GM12874 (cell line): ENCODE measurements around the gene PTPRN2.

Experiments used
- CTCF ChIP-seq: IDR thresholded peaks from 2 replicates; pipeline ENCODE4 v1.5.1; 2011; ENCODE audit warnings: low read depth, mild to moderate bottlenecking, control low read depth, low read length, moderate library complexity; ENCODE audit not compliant: insufficient read depth

The PTPRN2 gene

GRCh38 chr7:157513682-157514081 lies 1073.9 kb downstream of the PTPRN2 start:
- no peak for TF ChIP-seq CTCF

GRCh38 chr7:157513162-157513621 lies 1074.4 kb downstream of the PTPRN2 start:
- TF ChIP-seq CTCF, result no peak

- no peak for TF ChIP-seq CTCF
Measured at GRCh38 chr7:157509226-157509625, 1078.4 kb downstream of the PTPRN2 start.

GRCh38 chr7:157508477-157508881 lies 1079.1 kb downstream of the PTPRN2 start:
- no peak for TF ChIP-seq CTCF

GRCh38 chr7:157507987-157508386 lies 1079.6 kb downstream of the PTPRN2 start:
- TF ChIP-seq CTCF, result no peak

- no peak for TF ChIP-seq CTCF
Measured at GRCh38 chr7:157506268-157506667, 1081.4 kb downstream of the PTPRN2 start.

- TF ChIP-seq CTCF, result no peak
Measured at GRCh38 chr7:157505646-157506045, 1082.0 kb downstream of the PTPRN2 start.

GRCh38 chr7:157503229-157503628 lies 1084.4 kb downstream of the PTPRN2 start:
- no peak for TF ChIP-seq CTCF
